Measurements from ENCODE around the gene FAM110A. TPM values are rescaled to one million over a fixed set of nuclear protein-coding genes. Genes with fewer than 3 reads are reported as not detected.

The FAM110A gene
- total and polyA plus RNA-seq, 4 donors: 2.9 to 16.2 (median 10.0) TPM

DNA sequence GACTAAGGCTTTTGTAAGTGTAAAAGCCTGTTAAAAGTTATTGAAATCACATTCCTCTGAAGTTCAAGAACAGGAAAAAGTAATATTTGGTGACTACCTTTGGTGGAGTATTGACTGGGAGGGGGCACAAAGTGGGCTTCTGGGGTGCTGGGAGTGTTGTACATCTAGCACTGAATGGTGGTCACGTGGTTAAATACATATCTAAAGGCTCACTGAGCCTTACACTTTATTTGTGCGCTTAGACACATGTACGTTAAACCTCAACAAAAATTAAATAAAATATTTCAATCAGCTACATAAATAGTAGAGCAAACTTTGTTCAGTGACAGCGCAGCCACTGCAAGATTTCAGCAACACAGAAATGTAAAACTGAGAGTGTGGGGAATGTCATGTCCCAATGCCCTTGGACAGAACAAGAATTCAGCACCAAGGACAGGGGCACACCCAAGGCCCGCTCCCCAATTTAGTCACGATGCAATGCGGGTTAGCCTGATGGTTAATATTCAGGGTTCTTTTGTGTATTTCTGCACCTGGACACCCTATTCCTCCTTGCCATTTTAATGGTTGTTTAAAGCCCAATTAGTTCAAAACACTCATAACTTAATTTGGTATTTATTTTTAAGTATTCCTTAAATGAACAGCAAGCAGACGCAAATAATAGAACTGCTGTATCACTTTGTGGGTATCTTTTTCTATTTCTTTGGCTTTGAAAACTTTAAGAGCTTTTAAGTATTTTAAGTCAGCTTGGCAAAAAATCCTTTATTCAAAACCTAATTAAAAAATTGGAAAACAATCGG lies 45.2 kb downstream of the FAM110A start:
- Histone ChIP-seq H3K9me3 (ENCODE audit: control insufficient read depth, insufficient read depth, low read length) (no peaks in the 10 kb centered on the region), H3K36me3 (ENCODE audit: control insufficient read depth, insufficient read depth, low read length) (no peaks in the 10 kb centered on the region), H3K27me3 (ENCODE audit: control insufficient read depth, insufficient read depth, low read length) (no peaks in the 10 kb centered on the region), H3K27ac (ENCODE audit: low read depth, low read length) (no peak overlapping the region), H3K4me1 (ENCODE audit: control insufficient read depth, insufficient read depth, low read length) (no peaks in the 10 kb centered on the region), H3K4me3 (ENCODE audit: low read depth, low read length) (no peak overlapping the region)
- 33% methylated on average over 4 of the region's 9 CpGs for WGBS (ENCODE audit: insufficient coverage)
- DNase-seq (ENCODE audit: low read depth in 4 of 6, low spot score in 6 of 6): peak in 2 of 6 donors; percentile 10 to 47

DNA sequence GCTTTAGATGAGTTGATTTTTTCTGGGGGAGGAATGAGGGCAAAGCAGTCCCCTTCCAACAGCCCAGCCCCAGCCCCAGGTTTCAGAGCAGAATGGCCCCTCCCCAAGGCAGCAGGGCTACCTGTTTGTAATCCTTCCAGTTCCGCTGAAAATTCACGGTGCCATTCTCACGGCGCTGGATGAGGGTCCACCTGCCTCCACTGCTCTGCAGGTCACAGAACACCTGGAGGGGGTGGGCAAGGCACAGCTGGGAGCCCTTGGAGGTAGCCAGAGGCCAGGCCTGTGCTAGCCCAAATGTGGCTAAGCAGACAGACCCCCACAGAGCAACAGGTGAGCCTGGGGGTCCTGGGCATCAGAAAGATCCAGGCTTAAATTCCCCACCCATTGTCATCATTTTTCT lies 46.1 kb downstream of the FAM110A start:
- Histone ChIP-seq H3K27me3 (ENCODE audit: control insufficient read depth, insufficient read depth, low read length) (no peaks in the 10 kb centered on the region), H3K27ac (ENCODE audit: low read depth, low read length) (no peak overlapping the region), H3K9me3 (ENCODE audit: control insufficient read depth, insufficient read depth, low read length) (no peaks in the 10 kb centered on the region), H3K36me3 (ENCODE audit: control insufficient read depth, insufficient read depth, low read length) (no peaks in the 10 kb centered on the region), H3K4me3 (ENCODE audit: low read depth, low read length) (no peak overlapping the region), H3K4me1 (ENCODE audit: control insufficient read depth, insufficient read depth, low read length) (peaks cover under 1% of the 10 kb centered on the region)
- no peak for DNase-seq (ENCODE audit: low read depth in 4 of 6, low spot score in 6 of 6)
- WGBS (ENCODE audit: insufficient coverage): 76% methylated on average over 4 of the region's 4 CpGs

DNA sequence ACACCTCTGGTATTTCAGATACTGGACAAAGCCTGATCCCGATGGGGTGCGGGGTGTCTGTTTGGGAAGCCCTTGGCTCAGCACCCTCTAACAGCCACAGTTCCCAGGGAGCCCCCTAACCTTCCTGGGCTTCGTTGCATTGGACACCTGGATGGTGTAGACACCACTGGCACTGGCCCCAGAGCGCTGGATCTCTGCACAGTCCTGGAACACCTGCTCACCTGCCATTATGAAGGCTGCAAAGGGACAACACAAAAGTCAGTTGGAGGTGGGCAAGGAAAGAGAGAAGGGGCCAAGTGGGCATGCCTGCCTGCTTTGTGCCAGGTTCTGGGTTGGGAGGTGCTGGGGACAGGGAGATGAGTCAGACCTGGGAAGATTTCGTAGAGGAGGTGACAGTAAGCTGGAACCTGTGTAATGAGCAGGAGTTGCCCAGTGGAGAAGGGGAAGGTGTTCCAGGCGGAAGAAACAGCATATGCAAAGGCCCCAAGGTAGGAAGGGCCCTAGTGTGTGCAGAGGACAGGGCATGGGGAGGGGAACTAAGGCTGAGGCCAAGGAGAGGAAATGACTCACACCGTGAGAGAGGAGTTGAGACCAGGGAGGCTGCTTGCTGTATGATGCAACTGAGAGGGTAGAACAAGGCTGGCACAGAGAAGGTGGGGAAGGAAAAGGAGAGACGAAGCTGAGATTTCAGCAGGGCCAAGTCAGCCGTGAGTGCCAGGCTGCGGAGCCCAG lies 47.7 kb downstream of the FAM110A start:
- Histone ChIP-seq H3K4me1 (ENCODE audit: control insufficient read depth, insufficient read depth, low read length) (peaks cover 11% of the 10 kb centered on the region), H3K27me3 (ENCODE audit: control insufficient read depth, insufficient read depth, low read length) (no peaks in the 10 kb centered on the region), H3K9me3 (ENCODE audit: control insufficient read depth, insufficient read depth, low read length) (no peaks in the 10 kb centered on the region), H3K27ac (ENCODE audit: low read depth, low read length) (no peak overlapping the region), H3K36me3 (ENCODE audit: control insufficient read depth, insufficient read depth, low read length) (no peaks in the 10 kb centered on the region), H3K4me3 (ENCODE audit: low read depth, low read length) (no peak overlapping the region)
- no peak for DNase-seq (ENCODE audit: low read depth in 4 of 6, low spot score in 6 of 6)
- WGBS (ENCODE audit: insufficient coverage): 80% methylated on average over 10 of the region's 10 CpGs

DNA sequence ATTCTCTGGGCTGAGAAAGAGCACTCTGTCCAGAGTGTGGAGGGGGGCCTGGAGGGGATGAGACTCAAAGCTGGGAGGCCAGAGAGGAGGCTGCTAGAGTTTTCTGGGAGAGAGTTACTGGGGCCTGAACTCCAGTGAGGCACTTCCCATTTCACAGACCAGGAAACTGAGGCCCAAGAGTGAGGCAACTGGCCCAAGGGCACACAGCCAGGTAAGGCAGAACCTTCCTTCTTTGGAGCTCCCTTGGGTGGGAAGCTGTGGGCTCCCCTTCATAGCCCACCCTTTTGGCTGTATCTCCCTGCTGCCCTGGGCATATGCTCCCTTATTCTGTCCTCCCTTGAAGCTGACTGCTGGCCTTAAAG lies 48.2 kb downstream of the FAM110A start:
- H3K27me3 ChIP-seq (ENCODE audit: control insufficient read depth, insufficient read depth, low read length): no peaks in the 10 kb centered on the region
- H3K36me3 ChIP-seq (ENCODE audit: control insufficient read depth, insufficient read depth, low read length): no peaks in the 10 kb centered on the region
- peaks cover 11% of the 10 kb centered on the region for H3K4me1 ChIP-seq (ENCODE audit: control insufficient read depth, insufficient read depth, low read length)
- DNase-seq (ENCODE audit: low read depth in 4 of 6, low spot score in 6 of 6): no peak
- H3K27ac ChIP-seq (ENCODE audit: low read depth, low read length): no peak overlapping the region
- no peaks in the 10 kb centered on the region for H3K9me3 ChIP-seq (ENCODE audit: control insufficient read depth, insufficient read depth, low read length)
- H3K4me3 ChIP-seq (ENCODE audit: low read depth, low read length): no peak overlapping the region

DNA sequence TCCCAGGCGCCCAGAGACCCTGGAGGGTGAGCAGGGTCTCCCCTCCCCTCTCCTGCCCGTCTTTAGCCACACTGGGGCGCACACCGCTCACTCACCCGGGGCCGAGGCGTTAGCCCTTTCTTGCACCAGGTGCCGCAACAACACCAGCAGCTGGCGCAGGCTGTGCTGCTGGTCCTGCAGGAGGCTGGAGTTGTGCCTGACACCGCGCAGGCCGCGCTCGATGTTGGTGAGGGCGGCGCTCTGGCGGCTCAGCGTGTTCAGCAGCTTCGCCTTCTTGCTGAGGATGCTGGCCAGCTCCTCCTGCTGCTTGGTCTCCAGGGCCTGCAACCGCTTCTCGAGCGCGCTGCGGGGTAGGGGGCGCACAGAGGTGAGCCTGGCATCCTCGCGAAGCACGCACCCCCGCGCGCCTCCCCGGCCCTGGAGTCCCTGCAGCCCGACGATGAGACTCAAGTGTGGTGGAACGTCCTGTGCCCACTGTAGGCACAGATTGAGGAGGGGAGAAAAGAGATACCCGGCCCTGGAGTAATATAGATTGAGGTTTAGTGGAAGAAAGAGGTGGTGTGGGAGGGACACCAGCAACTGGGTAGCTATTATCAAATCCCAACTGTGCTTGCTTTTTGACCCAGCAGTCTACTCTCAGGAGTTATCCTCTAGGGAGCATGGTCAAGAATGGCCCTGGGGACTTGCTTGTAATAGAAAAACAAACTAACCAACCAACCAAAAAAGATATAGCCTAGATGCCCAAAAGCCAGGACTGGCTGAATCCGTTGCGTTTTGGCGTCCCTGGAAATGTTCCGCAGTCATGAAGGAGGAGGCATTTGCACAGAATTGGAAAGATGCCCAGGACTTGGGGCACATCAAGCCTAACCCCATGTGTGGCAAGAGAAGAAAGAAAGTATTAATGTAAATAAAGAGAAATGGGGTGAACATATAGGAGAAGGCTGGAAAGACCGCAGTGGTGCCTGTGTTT lies 51.8 kb downstream of the FAM110A start:
- no peak overlapping the region for H3K4me3 ChIP-seq (ENCODE audit: low read depth, low read length)
- DNase-seq (ENCODE audit: low read depth in 4 of 6, low spot score in 6 of 6): peak in 2 of 6 donors; percentile 67 to 78
- no peaks in the 10 kb centered on the region for H3K27me3 ChIP-seq (ENCODE audit: control insufficient read depth, insufficient read depth, low read length)
- H3K4me1 ChIP-seq (ENCODE audit: control insufficient read depth, insufficient read depth, low read length): peaks cover 12% of the 10 kb centered on the region
- no peak overlapping the region for H3K27ac ChIP-seq (ENCODE audit: low read depth, low read length)
- no peaks in the 10 kb centered on the region for H3K9me3 ChIP-seq (ENCODE audit: control insufficient read depth, insufficient read depth, low read length)
- H3K36me3 ChIP-seq (ENCODE audit: control insufficient read depth, insufficient read depth, low read length): no peaks in the 10 kb centered on the region
- WGBS (ENCODE audit: insufficient coverage): 12% methylated on average over 41 of the region's 41 CpGs

DNA sequence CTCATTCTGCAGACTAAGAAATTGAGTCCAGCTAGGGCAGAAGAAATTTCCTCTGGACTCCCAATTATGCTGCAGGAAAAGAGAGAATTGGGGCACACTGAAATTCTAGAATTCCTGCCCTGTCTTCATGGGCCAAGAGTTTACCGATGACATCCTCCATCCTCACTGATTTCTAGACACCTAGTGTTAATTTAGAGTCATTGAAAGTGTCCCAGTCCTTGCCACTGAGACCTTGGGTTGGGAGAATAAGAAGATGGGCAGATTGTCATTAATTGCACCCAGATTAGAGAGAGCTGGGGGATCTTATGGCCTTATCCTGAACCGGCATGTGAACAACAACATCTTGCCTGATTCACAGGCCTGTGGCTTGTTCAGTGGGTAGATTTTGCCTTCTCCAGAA lies 53.6 kb downstream of the FAM110A start:
- no peaks in the 10 kb centered on the region for H3K9me3 ChIP-seq (ENCODE audit: control insufficient read depth, insufficient read depth, low read length)
- H3K4me3 ChIP-seq (ENCODE audit: low read depth, low read length): no peak overlapping the region
- 100% methylated on average over 1 of the region's 2 CpGs for WGBS (ENCODE audit: insufficient coverage)
- no peak overlapping the region for H3K27ac ChIP-seq (ENCODE audit: low read depth, low read length)
- no peak for DNase-seq (ENCODE audit: low read depth in 4 of 6, low spot score in 6 of 6)
- no peaks in the 10 kb centered on the region for H3K27me3 ChIP-seq (ENCODE audit: control insufficient read depth, insufficient read depth, low read length)
- H3K4me1 ChIP-seq (ENCODE audit: control insufficient read depth, insufficient read depth, low read length): peaks cover 26% of the 10 kb centered on the region
- H3K36me3 ChIP-seq (ENCODE audit: control insufficient read depth, insufficient read depth, low read length): no peaks in the 10 kb centered on the region

DNA sequence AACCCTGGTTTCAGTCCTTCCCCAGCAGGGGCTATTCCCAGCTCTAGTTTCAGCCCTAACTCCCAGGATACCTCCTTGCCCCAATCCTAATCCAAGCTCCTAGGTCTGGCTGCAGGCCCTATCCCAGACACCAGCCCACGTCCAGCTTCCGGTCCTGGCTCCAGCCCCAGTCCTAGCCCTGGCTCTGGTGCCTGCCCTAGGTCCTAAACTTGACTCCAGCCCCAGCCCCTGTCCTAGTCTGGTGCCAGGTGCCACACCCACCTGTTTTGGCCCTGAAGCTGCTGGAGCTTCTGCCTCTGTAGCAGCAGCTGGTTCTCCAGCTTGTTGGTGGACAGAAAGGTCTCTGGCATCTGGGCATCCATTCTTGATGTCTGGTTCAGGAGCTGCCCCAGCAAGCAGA lies 54.5 kb downstream of the FAM110A start:
- WGBS (ENCODE audit: insufficient coverage): 78% methylated on average over 2 of the region's 2 CpGs
- Histone ChIP-seq H3K4me1 (ENCODE audit: control insufficient read depth, insufficient read depth, low read length) (peaks cover 26% of the 10 kb centered on the region), H3K4me3 (ENCODE audit: low read depth, low read length) (no peak overlapping the region), H3K27me3 (ENCODE audit: control insufficient read depth, insufficient read depth, low read length) (no peaks in the 10 kb centered on the region), H3K9me3 (ENCODE audit: control insufficient read depth, insufficient read depth, low read length) (no peaks in the 10 kb centered on the region), H3K27ac (ENCODE audit: low read depth, low read length) (no peak overlapping the region), H3K36me3 (ENCODE audit: control insufficient read depth, insufficient read depth, low read length) (no peaks in the 10 kb centered on the region)
- DNase-seq (ENCODE audit: low read depth in 4 of 6, low spot score in 6 of 6): no peak

DNA sequence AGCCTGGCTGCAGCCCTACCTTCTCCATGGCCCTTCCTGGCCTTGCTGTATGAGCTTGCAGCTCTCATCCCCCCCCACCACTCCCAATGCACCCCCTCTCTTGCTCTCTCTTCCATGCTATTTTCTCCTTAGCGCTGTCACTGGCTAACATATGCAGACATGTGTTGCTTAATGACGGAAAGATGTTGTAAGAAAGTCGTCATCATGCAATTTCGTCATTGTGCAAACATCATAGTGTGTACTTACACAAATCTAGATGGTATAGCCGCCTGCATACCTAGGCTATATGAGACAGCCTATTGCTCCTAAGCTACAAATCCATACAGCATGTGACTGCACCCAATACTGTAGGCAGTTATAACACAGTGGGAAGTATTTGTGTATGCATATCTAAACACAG lies 55.6 kb downstream of the FAM110A start:
- DNase-seq (ENCODE audit: low read depth in 4 of 6, low spot score in 6 of 6): no peak
- H3K36me3 ChIP-seq (ENCODE audit: control insufficient read depth, insufficient read depth, low read length): no peaks in the 10 kb centered on the region
- H3K4me3 ChIP-seq (ENCODE audit: low read depth, low read length): no peak overlapping the region
- WGBS (ENCODE audit: insufficient coverage): no CpG with 5 or more reads among the region's 5 CpGs
- no peak overlapping the region for H3K27ac ChIP-seq (ENCODE audit: low read depth, low read length)
- no peaks in the 10 kb centered on the region for H3K27me3 ChIP-seq (ENCODE audit: control insufficient read depth, insufficient read depth, low read length)
- H3K9me3 ChIP-seq (ENCODE audit: control insufficient read depth, insufficient read depth, low read length): no peaks in the 10 kb centered on the region
- H3K4me1 ChIP-seq (ENCODE audit: control insufficient read depth, insufficient read depth, low read length): peaks cover 26% of the 10 kb centered on the region

DNA sequence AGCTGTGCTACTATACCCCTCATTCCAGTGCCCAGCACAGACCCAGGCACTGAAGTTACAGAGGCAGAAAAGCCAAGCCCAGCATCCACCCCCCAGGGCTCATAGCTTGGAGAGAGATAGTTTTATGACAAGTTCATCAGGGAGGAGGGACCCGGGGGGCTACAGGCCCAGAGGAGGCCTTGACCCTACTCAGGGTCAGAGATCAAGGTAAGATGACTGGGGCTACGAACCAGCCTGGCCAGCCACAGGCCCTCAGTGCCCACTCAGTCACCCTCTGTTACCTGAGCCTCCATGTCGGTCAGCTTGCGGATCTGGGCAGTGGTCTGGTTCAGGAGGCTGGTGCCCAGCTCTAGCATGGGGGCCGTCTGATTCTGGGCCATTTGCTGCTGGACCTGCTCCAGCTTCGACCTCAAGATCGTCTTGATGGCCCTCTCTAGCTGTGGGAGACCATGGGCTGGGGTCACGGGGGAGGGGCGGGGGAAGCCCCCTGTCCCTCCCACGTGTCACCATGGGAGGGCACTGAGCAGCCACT lies 56.5 kb downstream of the FAM110A start:
- DNase-seq (ENCODE audit: low read depth in 4 of 6, low spot score in 6 of 6): no peak
- Histone ChIP-seq H3K36me3 (ENCODE audit: control insufficient read depth, insufficient read depth, low read length) (no peaks in the 10 kb centered on the region), H3K4me1 (ENCODE audit: control insufficient read depth, insufficient read depth, low read length) (peaks cover 25% of the 10 kb centered on the region), H3K4me3 (ENCODE audit: low read depth, low read length) (no peak overlapping the region), H3K27ac (ENCODE audit: low read depth, low read length) (no peak overlapping the region), H3K27me3 (ENCODE audit: control insufficient read depth, insufficient read depth, low read length) (no peaks in the 10 kb centered on the region), H3K9me3 (ENCODE audit: control insufficient read depth, insufficient read depth, low read length) (no peaks in the 10 kb centered on the region)
- 72% methylated on average over 10 of the region's 10 CpGs for WGBS (ENCODE audit: insufficient coverage)
